ENCODE measurements around the gene TASOR. TPM values are rescaled to one million over a fixed set of nuclear protein-coding genes. Genes with fewer than 3 reads are reported as not detected.

TASOR gene
- total and polyA plus RNA-seq, 10 donors = 27.6 to 123 (median 85.8) TPM

- H3K9me3 ChIP-seq = no peaks in the 10 kb centered on the region
- no peaks in the 10 kb centered on the region for H3K36me3 ChIP-seq
- no peaks in the 10 kb centered on the region for H3K27me3 ChIP-seq (replicated peaks in 1 of 7)
- TF ChIP-seq CTCF (IDR thresholded peaks at IDR 0.05 in 8 of 11, conservative IDR thresholded peaks at IDR 0.05 in 3 of 11) (no peak), POLR2AphosphoS5 (IDR thresholded peaks at IDR 0.05) (no peak), POLR2A (IDR thresholded peaks at IDR 0.05) (no peak)
- no peak overlapping the region for H3K4me3 ChIP-seq
- no peak overlapping the region for H3K27ac ChIP-seq
- WGBS, 5 donors = 96 to 99% (median 97%) methylated on average over 4 to 19 of the region's 19 CpGs
- intact Hi-C loops (cut with DNase I; ENCODE audit: low total_unique reads) = no loop called here
- DNase-seq = no peak
- peaks cover 3 to 50% (median 36%) of the 10 kb centered on the region in 6 donors for H3K4me1 ChIP-seq
These were observed 8.3 kb upstream of the TASOR start for GRCh38 chr3:56691165-56692000.

GRCh38 chr3:56689303-56689702 is 6.2 kb upstream of the TASOR start:
- Histone ChIP-seq H3K27ac (no peak overlapping the region), H3K36me3 (no peaks in the 10 kb centered on the region), H3K9me3 (no peaks in the 10 kb centered on the region), H3K27me3 (replicated peaks in 1 of 7) (no peaks in the 10 kb centered on the region), H3K4me1 (peaks cover 3 to 29% (median 17%) of the 10 kb centered on the region in 6 donors), H3K4me3 (no peak overlapping the region)
- intact Hi-C loops (cut with DNase I; ENCODE audit: low total_unique reads) = no loop called here
- 95 to 100% (median 100%) methylated on average over 1 of the region's 1 CpG for WGBS, 5 donors
- TF ChIP-seq CTCF (IDR thresholded peaks at IDR 0.05 in 8 of 11, conservative IDR thresholded peaks at IDR 0.05 in 3 of 11) = no peak
- no peak for TF ChIP-seq POLR2AphosphoS5 (IDR thresholded peaks at IDR 0.05)
- no peak for TF ChIP-seq POLR2A (IDR thresholded peaks at IDR 0.05)
- no peak for DNase-seq

- no peak overlapping the region for H3K4me3 ChIP-seq
- no peaks in the 10 kb centered on the region for H3K36me3 ChIP-seq
- H3K4me1 ChIP-seq = peaks cover 1 to 25% (median 10%) of the 10 kb centered on the region in 6 donors
- TF ChIP-seq CTCF (IDR thresholded peaks at IDR 0.05 in 8 of 11, conservative IDR thresholded peaks at IDR 0.05 in 3 of 11) = no peak
- TF ChIP-seq POLR2A (IDR thresholded peaks at IDR 0.05) = no peak
- no peak for TF ChIP-seq POLR2AphosphoS5 (IDR thresholded peaks at IDR 0.05)
- peaks cover 0 to 9% (median 0%) of the 10 kb centered on the region in 8 donors for H3K9me3 ChIP-seq
- 49 to 65% (median 50%) methylated on average over 1 of the region's 1 CpG for WGBS, 5 donors
- H3K27me3 ChIP-seq (replicated peaks in 1 of 7) = no peaks in the 10 kb centered on the region
- no peak for DNase-seq
- intact Hi-C loops (cut with DNase I; ENCODE audit: low total_unique reads) = no loop called here
- no peak overlapping the region for H3K27ac ChIP-seq
These were observed 5.1 kb upstream of the TASOR start for GRCh38 chr3:56688191-56688590.

GRCh38 chr3:56684029-56684428 is 964 bp upstream of the TASOR start:
- Histone ChIP-seq H3K4me1 (peaks cover 25 to 49% (median 35%) of the 10 kb centered on the region in 6 donors), H3K4me3 (no peak overlapping the region), H3K36me3 (peaks cover 0 to 6% (median 0%) of the 10 kb centered on the region in 6 donors), H3K27ac (no peak overlapping the region), H3K9me3 (peaks cover 0 to 9% (median 0%) of the 10 kb centered on the region in 8 donors), H3K27me3 (replicated peaks in 1 of 7) (no peaks in the 10 kb centered on the region)
- TF ChIP-seq POLR2AphosphoS5 (IDR thresholded peaks at IDR 0.05) (no peak), CTCF (IDR thresholded peaks at IDR 0.05 in 8 of 11, conservative IDR thresholded peaks at IDR 0.05 in 3 of 11) (no peak), POLR2A (IDR thresholded peaks at IDR 0.05) (no peak)
- WGBS, 5 donors = 97 to 99% (median 97%) methylated on average over 13 of the region's 13 CpGs
- DNase-seq = no peak
- intact Hi-C loops (cut with DNase I; ENCODE audit: low total_unique reads) = no loop called here

Data from spleen (tissue), 11 donors.